SU-DHL-6 (cell line): Measurements from ENCODE around the gene SCD5.

ENCODE experiments used
- H2AFZ ChIP-seq: fragments of 200-600 bp; sonication (generic); 2 replicates; pipeline ENCODE4 v1.6.1; 2014; ENCODE audit warnings: low read depth, mild to moderate bottlenecking, moderate library complexity, mixed read lengths, antibody characterized with exemption, low read length; ENCODE audit not compliant: severe bottlenecking
- H3F3A ChIP-seq: fragments of 200-600 bp; shearing (Covaris generic); 2 replicates; pipeline ENCODE4 v1.6.0; 2016; ENCODE audit warnings: antibody characterized with exemption, mild to moderate bottlenecking; ENCODE audit not compliant: insufficient read depth
- H3K27ac ChIP-seq: fragments of 200-600 bp; sonication (generic); 2 replicates; pipeline ENCODE4 v1.5.1; 2016; ENCODE audit warnings: low read depth, mild to moderate bottlenecking, low read length, moderate library complexity, mixed read lengths
- H3K27me3 ChIP-seq: fragments of 200-600 bp; sonication (generic), shearing (Covaris generic); 2 replicates; pipeline ENCODE4 v1.6.0; 2014; ENCODE audit warnings: mild to moderate bottlenecking, low read length
- H3K36me3 ChIP-seq: fragments of 200-600 bp; sonication (generic); 2 replicates; pipeline ENCODE4 v1.6.1; 2014; ENCODE audit warnings: mild to moderate bottlenecking, low read length, mixed read lengths
- H3K4me2 ChIP-seq: fragments of 300-600, 200-600 bp; shearing (Covaris generic), sonication (generic); 2 replicates; pipeline ENCODE4 v1.6.0; 2014; ENCODE audit warnings: low read length, low read depth, mild to moderate bottlenecking; ENCODE audit not compliant: poor library complexity, severe bottlenecking
- H3K4me3 ChIP-seq: fragments of 200-600 bp; sonication (generic); 2 replicates; pipeline ENCODE4 v1.5.1; 2014; ENCODE audit warnings: antibody characterized with exemption, low read length, mild to moderate bottlenecking, mixed read lengths; ENCODE audit not compliant: insufficient read depth, poor library complexity, severe bottlenecking
- H3K79me2 ChIP-seq: fragments of 200-600 bp; sonication (generic); 2 replicates; pipeline ENCODE4 v1.6.1; 2014; ENCODE audit warnings: mild to moderate bottlenecking, low read length, moderate library complexity; ENCODE audit not compliant: insufficient read depth
- H3K9ac ChIP-seq: fragments of 200-600 bp; sonication (generic); 2 replicates; pipeline ENCODE4 v1.7.0; 2014; ENCODE audit warnings: mild to moderate bottlenecking, low read length
- H3K9me2 ChIP-seq: fragments of 200-600 bp; sonication (generic); replicated peaks from 2 replicates; pipeline ENCODE4 v1.6.1; 2014; ENCODE audit warnings: low read length; ENCODE audit not compliant: insufficient read depth
- H3K9me3 ChIP-seq: fragments of 200-600 bp; sonication (generic); 2 replicates; pipeline ENCODE4 v1.6.1; 2014; ENCODE audit warnings: low read length, mixed read lengths; ENCODE audit not compliant: insufficient read depth
- H4K20me1 ChIP-seq: fragments of 200-600 bp; sonication (generic); 2 replicates; pipeline ENCODE4 v1.6.1; 2014; ENCODE audit warnings: low read depth, mild to moderate bottlenecking, antibody characterized with exemption, low read length, moderate library complexity, mixed read lengths
- CTCF ChIP-seq: fragments of 200-600 bp; sonication (generic); IDR thresholded peaks from one replicate; pipeline ENCODE4 v1.5.1; 2017; ENCODE audit warnings: antibody characterized with exemption, mild to moderate bottlenecking, low read length, moderate library complexity; ENCODE audit not compliant: insufficient read depth, poor library complexity, severe bottlenecking
- EZH2phosphoT487 ChIP-seq: fragments of 200-600 bp; sonication (generic), shearing (Covaris generic); conservative IDR thresholded peaks from 2 replicates; pipeline ENCODE4 v1.6.1; 2018; ENCODE audit warnings: mild to moderate bottlenecking, antibody characterized with exemption, low read length, moderate library complexity, mixed read lengths

Gene SCD5

GRCh38 chr4:82797040-82797404 lies 1.6 kb downstream of the SCD5 start:
- H3K79me2 ChIP-seq = no peaks in the 10 kb centered on the region
- H3K9me2 ChIP-seq = no peaks in the 10 kb centered on the region
- no peaks in the 10 kb centered on the region for H3K27me3 ChIP-seq
- H3K9me3 ChIP-seq = no peaks in the 10 kb centered on the region
- H3K36me3 ChIP-seq = no peaks in the 10 kb centered on the region
- TF ChIP-seq CTCF (no peak), EZH2phosphoT487 (no peak)
- H3K4me2 ChIP-seq = no peak overlapping the region
- H2AFZ ChIP-seq = no peak overlapping the region
- H3K9ac ChIP-seq = no peak overlapping the region
- no peak overlapping the region for H3K4me3 ChIP-seq
- no peak overlapping the region for H3K27ac ChIP-seq
- no peaks in the 10 kb centered on the region for H4K20me1 ChIP-seq
- no peaks in the 10 kb centered on the region for H3F3A ChIP-seq

- no peaks in the 10 kb centered on the region for H3K9me3 ChIP-seq
- no peaks in the 10 kb centered on the region for H3K9me2 ChIP-seq
- no peak overlapping the region for H3K4me3 ChIP-seq
- no peak overlapping the region for H2AFZ ChIP-seq
- no peaks in the 10 kb centered on the region for H3K79me2 ChIP-seq
- no peaks in the 10 kb centered on the region for H4K20me1 ChIP-seq
- no peaks in the 10 kb centered on the region for H3F3A ChIP-seq
- TF ChIP-seq CTCF = no peak
- TF ChIP-seq EZH2phosphoT487 = no peak
- H3K4me2 ChIP-seq = no peak overlapping the region
- H3K9ac ChIP-seq = no peak overlapping the region
- no peaks in the 10 kb centered on the region for H3K27me3 ChIP-seq
- no peak overlapping the region for H3K27ac ChIP-seq
- no peaks in the 10 kb centered on the region for H3K36me3 ChIP-seq
Measured at GRCh38 chr4:82792912-82793649, 5.5 kb downstream of the SCD5 start.

- Histone ChIP-seq H3K36me3 (no peaks in the 10 kb centered on the region), H2AFZ (no peak overlapping the region), H3K9me3 (no peaks in the 10 kb centered on the region), H3F3A (no peaks in the 10 kb centered on the region), H3K79me2 (no peaks in the 10 kb centered on the region), H3K27me3 (no peaks in the 10 kb centered on the region), H3K9ac (no peak overlapping the region), H3K4me3 (no peak overlapping the region), H3K4me2 (no peak overlapping the region), H3K27ac (no peak overlapping the region), H3K9me2 (no peaks in the 10 kb centered on the region), H4K20me1 (no peaks in the 10 kb centered on the region)
- TF ChIP-seq CTCF (no peak), EZH2phosphoT487 (no peak)
Measured at GRCh38 chr4:82791179-82791578, 7.4 kb downstream of the SCD5 start.
